Measurements from ENCODE around the gene REM2.

Gene REM2

DNA sequence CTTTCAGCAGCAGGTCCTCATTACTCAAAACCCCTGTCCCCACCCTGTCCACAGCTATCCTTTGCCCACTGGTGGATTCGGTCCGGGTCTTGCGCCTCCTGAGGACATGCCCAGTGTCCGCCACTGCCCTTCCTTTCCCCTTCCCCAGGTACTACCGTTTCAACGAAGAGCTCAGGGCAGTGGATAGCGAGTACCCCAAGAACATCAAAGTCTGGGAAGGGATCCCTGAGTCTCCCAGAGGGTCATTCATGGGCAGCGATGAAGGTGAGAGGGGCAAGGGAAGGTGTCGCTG, 38.0 kb upstream of the REM2 start:
- TF ChIP-seq, protein P1, sequence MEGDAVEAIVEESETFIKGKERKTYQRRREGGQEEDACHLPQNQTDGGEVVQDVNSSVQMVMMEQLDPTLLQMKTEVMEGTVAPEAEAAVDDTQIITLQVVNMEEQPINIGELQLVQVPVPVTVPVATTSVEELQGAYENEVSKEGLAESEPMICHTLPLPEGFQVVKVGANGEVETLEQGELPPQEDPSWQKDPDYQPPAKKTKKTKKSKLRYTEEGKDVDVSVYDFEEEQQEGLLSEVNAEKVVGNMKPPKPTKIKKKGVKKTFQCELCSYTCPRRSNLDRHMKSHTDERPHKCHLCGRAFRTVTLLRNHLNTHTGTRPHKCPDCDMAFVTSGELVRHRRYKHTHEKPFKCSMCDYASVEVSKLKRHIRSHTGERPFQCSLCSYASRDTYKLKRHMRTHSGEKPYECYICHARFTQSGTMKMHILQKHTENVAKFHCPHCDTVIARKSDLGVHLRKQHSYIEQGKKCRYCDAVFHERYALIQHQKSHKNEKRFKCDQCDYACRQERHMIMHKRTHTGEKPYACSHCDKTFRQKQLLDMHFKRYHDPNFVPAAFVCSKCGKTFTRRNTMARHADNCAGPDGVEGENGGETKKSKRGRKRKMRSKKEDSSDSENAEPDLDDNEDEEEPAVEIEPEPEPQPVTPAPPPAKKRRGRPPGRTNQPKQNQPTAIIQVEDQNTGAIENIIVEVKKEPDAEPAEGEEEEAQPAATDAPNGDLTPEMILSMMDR (IDR thresholded peaks at IDR 0.05; ENCODE audit: borderline replicate concordance, insufficient read depth, low read depth, low read length), result no peak
- H3K4me3 ChIP-seq (ENCODE audit: low read depth, low read length), result no peak overlapping the region

DNA sequence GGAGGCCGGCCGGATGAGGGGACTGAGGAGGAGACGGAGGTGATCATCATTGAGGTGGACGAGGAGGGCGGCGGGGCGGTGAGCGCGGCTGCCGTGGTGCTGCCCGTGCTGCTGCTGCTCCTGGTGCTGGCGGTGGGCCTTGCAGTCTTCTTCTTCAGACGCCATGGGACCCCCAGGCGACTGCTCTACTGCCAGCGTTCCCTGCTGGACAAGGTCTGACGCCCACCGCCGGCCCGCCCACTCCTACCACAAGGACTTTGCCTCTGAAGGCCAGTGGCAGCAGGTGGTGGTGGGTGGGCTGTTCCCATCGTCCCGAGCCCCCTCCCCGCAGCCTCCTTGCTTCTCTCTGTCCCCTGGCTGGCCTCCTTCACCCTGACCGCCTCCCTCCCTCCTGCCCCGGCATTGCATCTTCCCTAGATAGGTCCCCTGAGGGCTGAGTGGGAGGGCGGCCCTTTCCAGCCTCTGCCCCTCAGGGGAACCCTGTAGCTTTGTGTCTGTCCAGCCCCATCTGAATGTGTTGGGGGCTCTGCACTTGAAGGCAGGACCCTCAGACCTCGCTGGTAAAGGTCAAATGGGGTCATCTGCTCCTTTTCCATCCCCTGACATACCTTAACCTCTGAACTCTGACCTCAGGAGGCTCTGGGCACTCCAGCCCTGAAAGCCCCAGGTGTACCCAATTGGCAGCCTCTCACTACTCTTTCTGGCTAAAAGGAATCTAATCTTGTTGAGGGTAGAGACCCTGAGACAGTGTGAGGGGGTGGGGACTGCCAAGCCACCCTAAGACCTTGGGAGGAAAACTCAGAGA, 37.0 kb upstream of the REM2 start:
- no peak overlapping the region for H3K4me3 ChIP-seq (ENCODE audit: low read depth, low read length)
- TF ChIP-seq, protein P1 (IDR thresholded peaks at IDR 0.05; ENCODE audit: borderline replicate concordance, insufficient read depth, low read depth, low read length), result no peak

DNA sequence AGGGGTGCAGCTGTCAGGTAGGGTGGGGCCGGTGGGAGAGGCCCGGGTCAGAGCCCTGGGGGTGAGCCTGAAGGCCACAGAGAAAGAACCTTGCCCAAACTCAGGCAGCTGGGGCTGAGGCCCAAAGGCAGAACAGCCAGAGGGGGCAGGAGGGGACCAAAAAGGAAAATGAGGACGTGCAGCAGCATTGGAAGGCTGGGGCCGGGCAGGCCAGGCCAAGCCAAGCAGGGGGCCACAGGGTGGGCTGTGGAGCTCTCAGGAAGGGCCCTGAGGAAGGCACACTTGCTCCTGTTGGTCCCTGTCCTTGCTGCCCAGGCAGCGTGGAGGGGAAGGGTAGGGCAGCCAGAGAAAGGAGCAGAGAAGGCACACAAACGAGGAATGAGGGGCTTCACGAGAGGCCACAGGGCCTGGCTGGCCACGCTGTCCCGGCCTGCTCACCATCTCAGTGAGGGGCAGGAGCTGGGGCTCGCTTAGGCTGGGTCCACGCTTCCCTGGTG, 36.2 kb upstream of the REM2 start:
- H3K4me3 ChIP-seq (ENCODE audit: low read depth, low read length), result no peak overlapping the region
- TF ChIP-seq, protein P1 (IDR thresholded peaks at IDR 0.05; ENCODE audit: borderline replicate concordance, insufficient read depth, low read depth, low read length), result no peak

DNA sequence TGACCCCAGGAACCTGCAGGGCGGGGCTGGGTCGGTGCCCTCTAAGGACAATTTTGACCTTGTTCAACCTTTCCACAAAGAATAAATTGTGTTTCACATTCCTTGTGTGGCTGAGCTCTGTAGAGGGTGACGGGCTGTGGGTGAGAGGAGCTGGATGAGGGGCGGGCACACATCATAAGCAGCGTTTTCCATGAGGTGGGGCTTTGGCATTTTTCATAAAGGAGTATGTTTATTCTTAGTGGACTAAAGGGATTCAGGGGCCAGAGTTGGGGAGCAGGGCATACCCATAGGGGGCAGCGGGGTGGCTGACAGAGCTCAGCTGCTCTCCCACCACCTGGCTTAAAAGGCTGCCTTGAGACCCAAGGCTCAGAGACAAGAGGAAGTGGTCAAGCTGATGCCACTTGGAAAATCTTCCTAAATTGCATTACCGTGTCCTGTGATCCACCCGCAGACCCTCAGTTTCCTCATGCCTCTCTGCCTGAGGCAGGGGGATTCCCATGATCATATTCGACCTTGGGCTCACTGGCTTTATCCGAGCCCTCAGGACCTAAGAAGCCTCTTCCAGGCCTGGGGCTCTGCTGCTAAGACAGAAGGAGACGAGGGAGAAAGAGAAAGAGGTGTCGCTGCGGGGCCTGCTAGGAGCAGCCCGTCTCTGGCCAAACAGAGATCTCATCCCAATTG, 35.2 kb upstream of the REM2 start:
- H3K4me3 ChIP-seq (ENCODE audit: low read depth, low read length), result no peak overlapping the region
- TF ChIP-seq, protein P1 (IDR thresholded peaks at IDR 0.05; ENCODE audit: borderline replicate concordance, insufficient read depth, low read depth, low read length), result peak; percentile 14; the same call in 1 of the 2 replicates

DNA sequence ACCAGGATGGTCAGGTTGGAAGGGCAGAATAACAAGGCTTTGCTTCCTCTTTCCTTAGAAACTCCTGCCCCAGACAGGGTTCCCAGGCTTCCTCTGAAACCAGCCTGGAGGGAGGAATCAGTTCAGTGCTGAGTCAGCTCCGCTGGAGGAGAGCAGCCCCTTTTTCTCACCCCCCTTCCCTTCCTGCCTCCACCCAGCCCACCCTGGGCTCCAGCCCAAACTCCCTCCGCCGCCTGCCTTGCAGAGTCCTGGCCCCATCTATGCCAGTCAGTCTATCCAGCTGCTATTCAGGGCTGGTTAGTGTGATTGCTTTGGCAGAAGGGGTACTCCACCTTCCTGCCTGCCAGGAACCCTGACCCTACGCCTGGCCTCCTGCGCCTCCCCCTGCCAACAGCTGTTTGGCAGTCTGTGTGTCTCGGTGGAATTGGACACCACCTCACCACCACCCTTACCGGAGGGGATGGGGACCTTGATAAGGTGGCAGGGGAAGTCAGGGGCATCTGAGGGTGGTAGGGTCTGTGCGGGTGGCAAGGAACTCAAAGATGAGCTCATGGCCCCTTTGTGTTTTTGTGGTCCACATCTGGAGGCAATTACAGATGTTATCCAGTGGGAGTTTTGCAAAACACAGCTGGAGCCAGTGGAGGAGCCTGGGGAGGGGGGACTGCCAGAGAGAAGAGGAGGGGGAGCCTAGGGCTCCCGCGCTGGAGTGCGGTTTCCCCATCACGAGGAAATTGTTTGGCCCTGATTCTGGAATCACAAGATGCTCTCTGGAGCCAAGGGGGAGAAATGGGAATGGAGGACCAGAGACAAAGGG, 34.5 kb upstream of the REM2 start:
- TF ChIP-seq, protein P1 (IDR thresholded peaks at IDR 0.05; ENCODE audit: borderline replicate concordance, insufficient read depth, low read depth, low read length), result no peak
- H3K4me3 ChIP-seq (ENCODE audit: low read depth, low read length), result no peak overlapping the region

DNA sequence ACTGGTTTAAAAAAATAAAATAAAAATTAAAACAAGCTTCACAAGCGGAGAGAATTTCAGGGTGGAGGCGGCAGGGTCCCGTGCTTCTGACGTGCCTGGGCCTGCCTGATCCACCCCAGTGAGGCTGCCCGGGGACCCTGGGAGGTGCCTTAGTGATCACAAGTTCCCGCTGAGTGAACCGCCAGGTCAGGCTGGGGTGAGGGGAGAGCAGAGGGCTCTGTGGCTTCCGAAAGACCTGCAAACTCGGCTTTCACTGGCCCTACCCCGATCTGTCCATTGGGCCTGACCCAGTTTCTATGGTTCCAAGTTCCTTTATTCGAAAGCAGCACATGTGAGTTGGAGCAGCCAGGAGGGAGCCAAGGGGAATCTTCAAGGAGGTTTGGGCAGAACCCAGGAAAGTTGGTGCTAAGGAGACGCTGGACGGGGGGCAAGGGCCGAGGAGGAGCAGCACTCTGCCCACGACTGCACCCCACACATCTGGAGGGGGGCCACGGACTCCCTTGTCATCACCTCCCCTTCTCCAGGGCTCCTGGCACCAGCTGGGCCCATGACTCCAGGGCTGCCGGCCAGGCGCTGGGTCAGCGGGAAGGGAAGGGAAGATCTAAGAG, 33.7 kb upstream of the REM2 start:
- no peak overlapping the region for H3K4me3 ChIP-seq (ENCODE audit: low read depth, low read length)
- TF ChIP-seq, protein P1 (IDR thresholded peaks at IDR 0.05; ENCODE audit: borderline replicate concordance, insufficient read depth, low read depth, low read length), result no peak
